H4 (cell line): ENCODE results near the gene LY6G6C. TPM values are rescaled to one million over a fixed set of nuclear protein-coding genes. Genes with fewer than 3 reads are reported as not detected.
"Not testable (repeated sequence)": the region's sequence is repeated elsewhere in the genome, so short reads cannot be mapped to it uniquely, and the experiment has no call there.

Source experiments
- DNase-seq: peaks from one replicate; pipeline ENCODE4 v3.0.0-alpha.2; 2015; ENCODE audit warnings: low spot score
- total RNA-seq: library from RNA; depleted of rRNA; stranded (reverse); fragments of >200 nt; shearing (Covaris generic); gene quantifications from 2 replicates; pipeline ENCODE4 v1.2.3, GENCODE V29; 2014

The LY6G6C gene
- total RNA-seq, 1 experiment from 2014 or later = not detected

DNA sequence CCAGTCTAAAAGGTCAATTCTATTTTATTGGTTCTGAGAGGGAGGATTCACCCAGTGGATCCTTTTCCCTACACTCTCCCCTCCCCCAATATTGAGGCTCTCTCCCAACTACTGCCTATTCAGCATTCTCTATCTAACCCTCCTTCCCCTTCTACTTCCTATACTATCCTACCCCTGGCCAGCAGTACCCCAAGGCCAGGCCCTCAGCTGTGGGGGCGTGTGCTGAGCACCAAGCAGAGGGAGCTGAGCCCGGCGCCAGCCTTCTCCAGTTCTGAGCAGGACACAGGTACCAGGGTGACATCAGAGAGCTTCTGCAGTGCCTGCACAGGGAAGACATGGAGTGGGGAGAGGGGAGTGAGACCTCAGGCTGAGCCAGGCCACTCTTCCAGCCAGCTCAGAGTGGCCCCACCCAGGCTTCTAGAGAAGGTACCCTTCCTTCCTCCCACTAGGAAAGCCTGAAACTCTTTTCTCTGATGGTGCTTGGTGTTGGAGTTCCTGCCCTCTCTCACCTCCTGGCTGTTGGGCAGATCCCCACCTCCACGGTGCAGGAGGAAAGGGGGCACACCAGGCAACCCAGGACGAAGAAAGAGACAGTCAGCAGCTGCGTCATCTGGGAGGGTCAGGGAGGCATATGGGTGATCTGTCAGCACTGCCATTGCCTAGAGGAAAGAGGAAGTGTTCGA lies 5.6 kb upstream of the LY6G6C start:
- no peak for DNase-seq

DNA sequence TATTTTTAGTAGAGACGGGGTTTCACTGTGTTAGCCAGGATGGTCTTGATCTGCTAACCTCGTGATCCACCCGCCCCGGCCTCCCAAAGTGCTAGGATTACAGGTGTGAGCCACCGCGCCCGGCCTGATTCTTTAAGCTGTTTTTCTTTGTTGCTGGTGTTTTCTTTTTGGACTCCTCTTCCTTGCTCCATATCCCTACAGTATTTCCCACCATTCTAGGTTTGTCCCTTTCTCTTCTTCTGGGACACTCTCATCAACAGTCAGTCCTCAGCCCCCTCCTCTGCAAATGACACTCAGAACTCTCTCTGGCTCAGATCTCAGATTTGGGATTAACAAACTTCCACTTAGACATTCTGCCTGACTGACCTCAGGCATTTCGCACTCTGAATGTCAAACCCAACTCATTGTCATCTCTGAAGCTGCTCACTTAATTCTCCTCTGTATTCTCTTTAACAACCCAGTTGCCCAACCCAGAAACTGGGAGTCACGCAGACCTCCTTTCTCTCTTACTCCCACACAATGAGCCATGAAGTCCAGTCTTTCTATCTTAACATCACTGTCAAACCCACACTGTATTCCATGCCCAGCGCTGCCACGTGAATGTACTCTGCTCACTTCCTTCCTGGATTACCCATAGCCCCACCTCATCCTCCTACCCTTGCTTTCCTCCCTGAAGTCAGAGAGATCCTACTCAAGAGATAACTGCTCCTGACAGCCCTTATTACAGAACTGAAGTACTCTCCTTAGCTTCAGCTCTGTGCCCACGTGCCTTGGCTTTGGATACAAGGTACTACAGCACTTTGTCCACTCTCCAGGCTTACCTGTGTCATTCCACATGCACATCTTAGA lies 4.2 kb upstream of the LY6G6C start:
- no peak for DNase-seq

DNA sequence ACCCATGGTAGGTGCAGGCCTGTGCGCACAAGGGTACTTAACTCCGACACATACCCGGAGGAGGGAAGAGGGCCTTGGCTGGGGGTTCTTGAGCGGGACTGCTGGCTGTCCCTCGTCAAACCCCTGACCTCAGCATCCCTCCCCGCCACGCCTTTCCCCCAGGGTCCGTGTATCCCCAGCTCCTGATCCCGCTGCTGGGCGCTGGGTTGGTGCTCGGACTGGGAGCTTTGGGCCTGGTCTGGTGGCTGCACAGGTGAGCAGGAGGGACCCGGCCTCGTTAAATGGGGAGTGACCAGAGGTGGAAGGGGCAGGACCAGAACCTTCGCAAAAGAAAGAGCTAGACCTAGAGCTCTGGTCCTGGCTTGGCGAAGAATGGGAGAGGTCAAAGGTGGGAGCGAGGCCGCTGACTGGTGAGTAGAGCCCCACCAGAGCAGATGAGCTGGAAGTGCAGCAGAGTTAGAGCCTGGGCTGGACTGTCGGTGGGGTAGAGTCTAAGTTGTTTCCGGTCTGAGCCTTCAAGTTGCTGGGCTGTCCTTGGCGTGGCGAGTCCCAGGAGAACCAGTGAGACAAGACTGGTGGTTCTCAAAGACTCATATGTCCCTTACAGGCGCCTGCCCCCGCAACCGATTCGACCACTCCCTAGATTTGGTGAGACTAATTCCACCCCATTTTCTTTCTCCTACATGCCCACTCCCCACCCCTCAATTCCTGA lies 2.6 kb upstream of the LY6G6C start:
- no peak for DNase-seq

DNA sequence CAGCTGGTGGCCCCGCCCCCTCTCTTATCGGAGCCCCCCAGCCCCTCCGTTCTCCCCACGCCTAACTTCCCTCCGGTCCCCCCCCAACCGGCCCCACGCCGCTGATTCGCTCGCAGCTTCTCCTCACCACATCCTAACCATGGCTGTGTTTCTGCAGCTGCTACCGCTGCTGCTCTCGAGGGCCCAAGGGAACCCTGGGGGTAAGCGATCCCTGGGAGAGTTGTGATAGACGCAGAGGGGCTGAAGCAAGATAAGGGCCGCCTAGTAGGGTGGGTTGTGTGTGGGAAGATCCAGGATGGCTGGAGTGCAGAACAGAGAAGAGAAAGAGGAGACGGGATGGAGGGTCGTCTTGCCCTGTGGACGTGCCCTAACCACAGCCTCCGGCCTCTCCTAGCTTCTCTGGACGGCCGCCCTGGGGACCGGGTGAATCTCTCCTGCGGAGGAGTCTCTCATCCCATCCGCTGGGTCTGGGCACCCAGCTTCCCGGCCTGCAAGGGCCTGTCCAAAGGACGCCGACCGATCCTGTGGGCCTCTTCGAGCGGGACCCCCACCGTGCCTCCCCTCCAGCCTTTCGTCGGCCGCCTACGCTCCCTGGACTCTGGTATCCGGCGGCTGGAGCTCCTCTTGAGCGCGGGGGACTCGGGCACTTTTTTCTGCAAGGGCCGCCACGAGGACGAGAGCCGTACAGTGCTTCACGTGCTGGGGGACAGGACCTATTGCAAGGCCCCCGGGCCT lies 1.9 kb upstream of the LY6G6C start, which contains the start of gene MPIG6B:
Gene MPIG6B (plus strand): TSS at position 129 of the 735 bp plus-strand sequence. CDS start 11 bp downstream, at position 140.
- no peak for DNase-seq

DNA sequence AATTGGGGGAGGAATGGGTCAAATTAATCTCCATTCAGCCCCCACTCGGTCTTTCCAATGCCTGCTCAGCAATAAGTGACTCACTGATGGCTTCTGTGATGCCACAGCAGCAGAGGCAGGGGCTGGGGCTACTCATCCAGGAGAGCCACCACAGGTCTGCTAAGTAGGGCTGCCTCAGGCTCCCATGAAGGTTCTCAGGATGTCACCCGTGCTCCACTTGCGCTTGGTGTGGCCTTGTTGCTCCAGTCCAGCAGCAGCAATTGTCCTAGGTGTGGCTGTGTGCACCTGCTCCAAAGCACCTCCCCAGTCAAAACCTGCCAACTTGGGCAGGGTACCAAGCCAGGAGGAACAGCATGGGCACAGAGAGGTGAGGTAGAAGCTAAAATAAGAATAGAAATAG lies 627 bp upstream of the LY6G6C start:
- DNase-seq = no peak

DNA sequence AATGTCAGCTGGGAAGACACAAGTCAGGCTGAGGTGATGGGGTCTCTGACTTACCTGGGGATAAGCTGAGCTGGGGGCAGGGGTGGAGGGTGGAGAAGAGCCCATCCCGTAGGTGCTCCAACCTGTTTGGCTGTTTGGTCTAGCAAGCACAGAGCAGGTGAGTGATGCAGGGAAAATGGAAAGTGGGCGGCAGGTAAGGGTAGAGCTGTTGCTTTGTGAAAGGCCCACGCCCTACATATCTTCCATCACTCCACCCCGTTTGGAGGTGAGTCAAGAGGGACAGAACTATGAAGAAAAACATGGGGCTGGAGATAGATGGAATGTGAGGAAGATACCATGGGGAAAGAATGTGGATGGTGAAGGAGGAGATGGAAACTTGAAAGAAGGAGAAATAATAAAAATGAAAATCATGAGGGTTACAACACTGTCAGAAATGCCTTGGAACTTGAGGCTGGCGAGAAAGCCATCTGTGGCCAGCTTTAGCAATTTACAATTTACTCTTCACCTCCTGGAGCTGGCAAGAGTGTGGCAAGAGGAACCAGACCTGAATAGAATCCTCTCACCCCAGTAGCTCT lies 1.3 kb downstream of the LY6G6C start:
- no peak for DNase-seq

DNA sequence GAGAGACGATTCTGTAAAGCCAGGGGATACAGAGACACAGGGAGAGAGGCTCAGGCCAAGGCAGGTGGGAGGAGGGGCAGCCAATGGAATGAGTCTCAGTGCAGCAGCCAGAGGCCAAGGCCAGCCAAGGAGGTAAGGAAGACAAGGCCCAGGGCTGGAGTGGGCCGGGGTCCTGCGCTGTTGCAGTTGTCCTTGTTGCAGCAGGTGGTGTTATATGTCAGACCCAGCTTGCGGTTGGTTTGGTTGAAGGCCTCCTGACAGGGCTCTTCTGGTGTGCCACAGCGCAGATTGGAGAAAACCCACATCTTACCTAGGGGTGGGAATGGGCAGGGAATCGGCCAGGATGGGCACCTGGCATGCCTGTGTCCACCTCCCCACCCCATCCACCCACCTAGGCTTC lies 2.5 kb downstream of the LY6G6C start:
- DNase-seq = no peak

DNA sequence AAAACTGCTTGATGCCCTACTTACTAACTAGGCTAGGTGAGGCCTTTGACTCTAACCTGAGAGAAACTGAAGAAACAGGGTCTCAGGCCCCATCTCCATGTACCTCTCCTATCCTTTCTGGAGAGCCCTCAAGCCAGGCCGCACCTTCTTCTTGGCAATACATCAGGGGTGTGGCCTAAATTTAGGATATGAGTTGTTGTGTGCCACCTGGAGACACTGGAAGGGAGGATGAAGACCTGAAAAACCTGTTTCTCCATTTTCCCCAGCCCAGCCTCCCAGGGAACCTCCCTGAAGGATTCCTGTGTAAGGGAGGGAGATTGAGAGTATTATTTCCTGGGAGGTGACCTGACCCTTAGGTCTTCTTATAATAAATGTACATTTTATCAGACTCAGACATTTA lies 3.3 kb downstream of the LY6G6C start:
- no peak for DNase-seq

DNA sequence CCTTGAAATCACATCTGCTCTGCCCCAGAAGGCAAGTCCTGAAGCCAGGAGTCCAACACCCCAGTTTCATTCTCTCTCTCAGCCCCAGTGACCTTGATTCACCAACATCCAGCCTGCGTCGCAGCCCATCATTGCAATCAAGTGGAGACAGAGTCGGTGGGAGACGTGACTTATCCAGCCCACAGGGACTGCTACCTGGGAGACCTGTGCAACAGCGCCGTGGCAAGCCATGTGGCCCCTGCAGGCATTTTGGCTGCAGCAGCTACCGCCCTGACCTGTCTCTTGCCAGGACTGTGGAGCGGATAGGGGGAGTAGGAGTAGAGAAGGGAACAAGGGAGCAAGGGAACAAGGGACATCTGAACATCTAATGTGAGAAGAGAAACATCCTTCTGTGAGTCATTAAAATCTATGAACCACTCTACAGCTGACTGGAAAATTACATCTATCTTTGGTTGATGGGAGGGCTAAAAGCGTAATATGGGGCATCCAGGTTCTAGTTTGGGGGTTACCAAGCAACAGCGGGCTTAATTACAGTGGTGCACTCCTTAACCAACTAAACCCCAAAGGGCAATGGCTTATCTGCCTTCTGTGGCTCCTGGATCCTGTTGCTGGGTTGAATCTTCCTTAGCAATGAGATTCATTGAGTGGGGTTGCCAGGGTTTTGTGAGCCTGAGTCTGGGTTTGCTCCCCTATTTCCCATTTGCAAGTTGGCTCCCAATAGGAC lies 3.9 kb downstream of the LY6G6C start:
- no peak for DNase-seq

DNA sequence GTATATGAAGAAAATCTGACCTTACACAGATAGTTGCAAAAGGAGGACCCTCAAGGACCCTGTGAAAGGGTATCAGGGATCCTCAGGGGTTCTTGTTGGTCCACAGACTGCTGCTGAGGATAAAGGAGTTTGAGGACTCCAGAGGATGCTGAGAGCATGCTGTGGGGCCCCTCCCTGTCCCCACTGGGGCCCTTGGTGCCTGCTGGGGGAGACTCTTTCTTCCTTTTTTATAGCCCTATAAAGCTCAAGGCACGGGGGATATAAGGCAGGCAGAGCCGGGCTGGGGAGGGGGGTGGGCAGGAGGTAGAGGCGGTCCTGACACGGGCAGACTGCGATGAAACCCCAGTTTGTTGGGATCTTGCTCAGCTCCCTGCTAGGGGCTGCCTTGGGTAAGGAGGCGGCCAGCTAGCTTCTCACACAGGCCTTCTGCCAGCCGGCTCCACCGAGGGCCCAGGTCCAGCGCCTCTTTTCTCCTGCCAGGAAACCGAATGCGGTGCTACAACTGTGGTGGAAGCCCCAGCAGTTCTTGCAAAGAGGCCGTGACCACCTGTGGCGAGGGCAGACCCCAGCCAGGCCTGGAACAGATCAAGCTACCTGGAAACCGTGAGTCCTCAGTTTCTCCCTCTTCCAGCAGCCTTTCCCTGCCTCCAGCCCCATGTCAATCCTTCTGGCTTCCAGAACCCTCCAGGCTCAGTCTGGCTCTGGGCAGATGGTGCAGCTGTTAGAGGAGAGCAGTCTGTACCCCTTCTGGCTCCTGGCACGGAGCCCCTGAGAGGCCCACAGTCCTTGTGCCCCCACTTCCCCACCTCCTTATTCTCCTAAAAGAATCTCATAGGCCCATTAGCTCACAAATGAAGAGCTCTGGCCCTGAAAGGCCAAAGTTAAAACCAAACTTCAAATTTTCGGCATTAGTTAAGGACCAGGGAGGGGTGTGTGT lies 6.3 kb downstream of the LY6G6C start, which contains the start of gene LY6G6D:
Gene LY6G6D (plus strand): TSS at position 327 of the 937 bp plus-strand sequence. CDS start 8 bp downstream, at position 335.
- DNase-seq = no peak

DNA sequence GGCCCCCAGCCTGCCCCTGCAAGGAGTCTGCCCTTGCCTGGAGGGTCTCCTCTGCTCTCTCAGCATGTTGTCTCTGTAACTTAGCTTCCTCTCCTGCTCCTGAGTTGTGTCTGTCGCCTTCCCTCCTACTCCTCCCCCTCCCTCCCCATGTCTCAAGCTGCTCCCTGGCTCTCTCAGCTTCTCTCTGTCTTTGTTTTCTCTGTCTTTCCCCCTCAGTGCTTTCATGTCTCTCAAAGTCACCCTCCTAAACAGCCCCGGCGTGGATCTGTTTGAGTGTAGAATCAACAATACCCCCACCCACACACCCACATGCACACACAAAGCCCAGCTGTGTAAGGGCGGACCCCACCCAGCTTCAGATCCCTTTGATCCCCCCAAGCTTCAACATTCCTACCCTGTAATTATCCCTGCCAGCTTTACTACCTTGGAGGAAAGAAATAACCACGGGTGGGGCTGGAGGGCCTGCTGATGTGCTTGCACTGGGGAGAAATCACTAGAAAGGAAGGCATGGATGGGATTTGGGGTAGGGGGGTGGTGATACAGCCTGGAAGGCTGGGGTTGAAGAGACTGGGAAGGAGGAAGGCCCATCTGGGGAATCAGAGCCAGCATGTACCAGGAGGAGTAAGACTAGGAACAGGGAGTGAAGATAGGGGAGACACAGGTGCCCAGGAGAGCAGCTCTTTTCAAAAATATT lies 7.4 kb downstream of the LY6G6C start:
- DNase-seq = no peak

DNA sequence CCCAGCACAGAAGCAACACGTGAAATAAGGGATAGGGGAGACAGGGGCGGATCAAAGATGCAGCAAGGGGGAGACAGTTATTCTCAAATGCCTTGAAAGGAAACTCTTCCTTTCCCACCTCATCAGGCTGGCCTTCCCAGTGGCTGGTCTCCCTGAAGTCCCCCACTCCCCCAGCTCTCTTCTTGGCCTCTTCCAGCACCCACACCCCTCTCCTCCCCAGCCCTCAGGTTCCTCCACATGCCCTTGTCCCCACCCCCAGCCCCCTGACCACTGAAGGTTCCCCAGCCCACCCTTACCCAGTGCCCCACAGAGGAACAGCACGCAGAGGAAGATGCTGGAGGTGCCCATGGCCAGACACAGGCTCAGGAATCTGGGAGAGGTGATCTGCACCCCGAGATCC lies 8.1 kb downstream of the LY6G6C start:
- DNase-seq = no peak

DNA sequence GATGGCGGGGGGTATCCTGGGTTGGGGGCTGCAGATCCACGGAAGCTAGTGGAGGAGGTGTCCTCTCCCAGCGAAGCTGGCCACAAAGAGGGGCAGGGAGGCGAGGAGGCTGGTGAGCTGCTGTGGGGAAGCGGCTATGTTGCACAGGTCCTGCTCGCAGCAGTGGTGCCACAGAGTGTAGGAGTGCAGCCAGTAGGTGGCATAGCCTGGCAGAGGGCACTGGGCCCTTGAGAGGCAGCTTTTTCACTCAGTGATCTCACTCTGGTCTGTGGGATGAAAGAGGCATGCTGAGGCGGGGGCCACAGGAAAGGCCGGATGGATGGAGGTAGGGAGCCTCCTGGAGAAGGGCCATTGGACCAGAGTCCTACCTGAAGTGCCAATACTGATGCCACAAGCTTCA lies 9.2 kb downstream of the LY6G6C start:
- DNase-seq = no peak

DNA sequence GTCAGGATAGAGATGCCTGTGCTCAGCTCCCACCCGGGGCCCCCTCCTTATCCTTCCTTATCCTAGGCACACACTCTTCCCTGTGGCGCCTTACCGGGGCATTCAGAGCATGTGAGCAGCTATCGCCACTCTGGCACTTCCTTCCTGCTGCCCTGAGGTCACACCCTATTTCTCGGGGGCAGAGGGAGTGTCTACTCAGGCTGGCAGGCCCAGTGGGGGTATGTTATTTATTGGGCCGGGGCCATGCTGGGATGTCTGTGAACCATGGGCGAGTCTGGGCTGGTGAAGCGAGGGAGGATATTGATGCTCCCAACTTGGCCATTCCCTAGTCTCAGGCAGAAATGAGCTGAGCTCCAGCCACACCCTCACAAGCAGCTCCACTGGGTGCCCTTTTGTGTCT lies 10.3 kb downstream of the LY6G6C start:
- no peak for DNase-seq

DNA sequence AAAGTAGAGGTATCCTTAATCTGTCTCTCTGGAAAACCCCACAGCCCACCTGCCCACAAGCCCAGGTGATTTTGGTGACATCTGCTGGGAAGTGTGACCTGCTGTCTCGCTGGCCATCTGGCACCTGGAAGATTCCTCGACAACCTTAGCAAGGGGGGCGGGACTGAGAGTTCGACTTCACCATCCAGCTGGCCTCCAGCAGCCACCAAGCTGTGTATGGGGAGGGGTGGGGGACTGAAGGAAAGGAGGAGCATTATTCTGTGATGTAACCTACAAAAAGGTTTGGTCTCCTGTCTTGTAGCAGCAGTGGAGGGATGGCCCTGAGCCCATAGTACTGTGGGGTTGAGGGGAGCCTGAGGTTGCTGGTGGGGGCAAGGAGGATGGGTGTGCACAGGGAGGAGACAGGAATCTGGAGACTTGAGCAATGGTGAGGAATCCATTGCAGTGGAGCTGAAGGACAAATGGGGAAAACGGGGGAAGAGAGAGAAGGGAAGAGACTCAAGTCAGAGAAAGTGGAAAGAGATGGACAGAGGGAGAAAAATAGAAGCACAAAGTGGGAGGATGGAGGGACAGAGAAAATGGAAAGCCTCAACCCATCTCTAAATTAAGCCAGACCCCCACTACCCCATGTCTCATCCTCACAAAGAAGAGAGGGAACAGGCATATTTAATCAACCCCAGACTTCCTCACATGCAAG lies 10.9 kb downstream of the LY6G6C start:
- DNase-seq = no peak

DNA sequence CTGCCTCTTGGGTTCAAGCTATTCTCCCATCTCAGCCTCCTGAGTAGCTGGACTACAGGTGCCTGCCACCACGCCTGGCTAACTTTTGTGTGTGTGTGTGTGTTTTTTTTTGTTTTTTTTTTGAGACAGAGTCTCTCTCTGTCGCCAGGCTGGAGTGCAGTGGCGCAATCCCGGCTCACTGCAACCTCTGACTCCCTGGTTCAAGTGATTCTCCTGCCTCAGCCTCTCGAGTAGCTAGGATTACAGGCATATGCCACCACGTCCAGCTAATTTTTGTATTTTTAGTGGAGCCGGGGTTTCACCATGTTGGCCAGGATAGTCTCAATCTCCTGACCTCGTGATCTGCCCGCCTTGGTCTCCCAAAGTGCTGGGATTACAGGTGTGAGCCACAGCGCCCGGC lies 12.4 kb downstream of the LY6G6C start:
- not testable (repeated sequence) for DNase-seq

DNA sequence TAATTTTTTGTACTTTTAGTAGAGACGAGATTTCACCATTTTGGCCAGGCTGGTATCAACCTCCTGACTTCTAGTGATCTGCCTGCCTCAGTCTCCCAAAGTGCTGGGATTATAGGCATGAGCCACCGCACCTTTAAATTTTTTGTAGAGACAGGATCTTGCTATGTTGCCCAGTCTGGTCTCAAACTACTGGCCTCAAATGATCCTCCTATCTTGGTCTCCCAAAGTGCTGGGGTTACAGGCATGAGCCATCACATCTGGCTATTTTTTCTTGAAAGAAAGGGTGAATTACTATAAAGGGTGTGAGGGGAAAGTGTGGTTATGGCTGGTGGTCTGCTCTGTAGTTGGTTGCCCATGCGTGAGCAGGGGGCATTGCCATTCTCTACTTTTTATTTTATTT lies 13.3 kb downstream of the LY6G6C start:
- DNase-seq = no peak

DNA sequence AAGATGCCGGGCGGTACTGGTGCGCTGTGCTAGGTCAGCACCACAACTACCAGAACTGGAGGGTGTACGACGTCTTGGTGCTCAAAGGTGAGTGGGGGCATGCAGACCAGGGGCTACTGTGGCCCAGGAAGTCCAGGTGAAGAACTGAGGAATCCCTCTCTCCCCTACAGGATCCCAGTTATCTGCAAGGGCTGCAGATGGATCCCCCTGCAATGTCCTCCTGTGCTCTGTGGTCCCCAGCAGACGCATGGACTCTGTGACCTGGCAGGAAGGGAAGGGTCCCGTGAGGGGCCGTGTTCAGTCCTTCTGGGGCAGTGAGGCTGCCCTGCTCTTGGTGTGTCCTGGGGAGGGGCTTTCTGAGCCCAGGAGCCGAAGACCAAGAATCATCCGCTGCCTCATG lies 13.8 kb downstream of the LY6G6C start:
- no peak for DNase-seq
